Adrenal gland (tissue), 12 donors: ENCODE measurements around the gene CIB4. TPM values are rescaled to one million over a fixed set of nuclear protein-coding genes. Genes with fewer than 3 reads are reported as not detected.

Experiments
- DNase-seq, 7 donors: peaks; one replicate each; pipeline ENCODE4 v3.0.0-alpha.2; 2019 to 2020
- H3K27ac ChIP-seq, 5 donors: fragments of 200-600 bp; sonication (generic) in 4 of 5; 1 replicate in 3 of 5; 2 replicates in 2 of 5; pipeline versions ENCODE4 v1.5.1 to v1.8.0; 2016 to 2020; ENCODE audit warnings: mild to moderate bottlenecking in 1 of 5
- H3K27me3 ChIP-seq: fragments of 200-600 bp; 2 replicates; pipeline ENCODE4 v1.8.0; 2021
- H3K36me3 ChIP-seq, 2 donors: fragments of 200-600 bp; replicated peaks in 1 of 2; 1 replicate in 1 of 2; 2 replicates in 1 of 2; pipeline versions ENCODE4 v1.5.1 to v1.8.0; 2018 to 2022
- H3K4me1 ChIP-seq, 2 donors: fragments of 200-600 bp; replicated peaks in 1 of 2; 1 replicate in 1 of 2; 2 replicates in 1 of 2; pipeline versions ENCODE4 v1.5.1 to v1.8.0; 2018 to 2021
- H3K4me3 ChIP-seq, 4 donors: fragments of 200-600 bp; sonication (generic) in 3 of 4; one replicate each; pipeline ENCODE4 v1.5.1; 2016 to 2018
- H3K9me3 ChIP-seq, 3 donors: fragments of 200-600 bp; sonication (generic) in 1 of 3; replicated peaks in 1 of 3; 1 replicate in 2 of 3; 2 replicates in 1 of 3; pipeline versions ENCODE4 v1.5.1 to v1.8.0; 2016 to 2021
- POLR2A ChIP-seq, 2 donors: fragments of 450-650 bp; IDR thresholded peaks; one replicate each; pipeline ENCODE4 v1.6.1; 2017; ENCODE audit warnings: antibody characterized with exemption in 2 of 2, mild to moderate bottlenecking in 2 of 2, moderate library complexity in 1 of 2
- WGBS, 4 donors: extraction: QIAGEN DNeasy Blood & Tissue Kit in 2 of 4; methylation state at CpG; one replicate each; pipeline versions ENCODE4 v1.1.5 to v1.1.7; 2013 to 2017; 5-methylcytosine and 5-hydroxymethylcytosine counted together
- intact Hi-C, 2 donors: fragments of 100-400 bp; cut with DNase I; formaldehyde crosslinking; loops; one replicate each; pipeline versions ENCODE4 v1.14.1 to v1.15.0; 2022 to 2023
- polyA plus RNA-seq, 3 donors: library from polyadenylated mRNA; stranded (reverse); fragments of 200-250 nt in 2 of 3; fragments of 350-450 nt in 1 of 3; fragmentation: Illumina TruSeq in 1 of 3; extraction: RNeasy Lipid Tissue Mini Kit (QIAGEN cat#74804) in 1 of 3; gene quantifications; one replicate each; pipeline ENCODE4 v1.2.3, GENCODE V29; 2013 to 2014
- total RNA-seq, 9 donors: library from RNA; depleted of rRNA in 4 of 9; stranded (reverse); fragments of >200 nt in 4 of 9; fragments of 120-200 nt in 1 of 9; fragmentation: NEBNext Ultra II Directional in 1 of 9; extraction: Animal tissue kit (Norgen Biotek cat#: 25700) in 1 of 9; gene quantifications; one replicate each; pipeline versions ENCODE4 v1.1.0 to v1.2.4, GENCODE V29; 2013 to 2023
- TF ChIP-seq, protein P1 (sequence below), 6 experiments: fragments of 450-650 bp in 4 of 6; fragments of 200-600 bp in 2 of 6; sonication (generic) in 1 of 6; IDR thresholded peaks; 1 replicate in 5 of 6; 2 replicates in 1 of 6; pipeline versions ENCODE4 v1.5.1 to v1.8.0; 2016 to 2021; ENCODE audit warnings: antibody characterized with exemption in 6 of 6, mild to moderate bottlenecking in 2 of 6, moderate library complexity in 1 of 6
- donor health status: healthy with polysubstance abuse.
- donor health status: Bipolar disorder and iron deficiency.
- donor health status: DM: yes; HTN: yes; CAD: no.
- donor health status: DM: no; HTN: no; CAD: no.
- donor health status: DM: no; HTN: no; CAD: no.
- donor health status: DM: yes; HTN: yes; CAD: no.

CIB4 gene
- total and polyA plus RNA-seq, 12 donors = 2.2 to 10.1 (median 3.5) TPM; not detected in 2

DNA sequence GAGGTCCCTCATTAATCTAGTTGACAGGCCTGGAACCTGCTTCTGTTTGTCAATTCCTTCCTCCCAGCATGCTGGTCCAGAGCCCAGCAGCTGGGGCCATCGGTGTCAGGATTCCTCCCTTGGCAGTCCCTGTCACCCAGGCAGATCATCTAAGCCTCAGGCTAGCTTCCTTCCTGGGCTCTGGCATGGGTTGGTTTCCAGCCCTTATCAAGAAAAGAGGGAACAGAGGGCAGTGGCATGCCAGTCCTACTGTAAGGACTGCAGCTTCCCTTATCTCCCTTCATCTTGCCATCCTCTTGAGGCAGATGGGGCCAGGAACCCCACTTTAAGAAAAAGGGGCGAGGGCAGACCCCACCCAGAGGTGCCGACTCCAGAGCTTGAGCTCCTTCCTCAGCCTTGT lies 40.5 kb upstream of the CIB4 start:
- Histone ChIP-seq H3K9me3 (no peaks in the 10 kb centered on the region), H3K27ac (peak overlapping the region in 1 of 5 donors; percentile 30), H3K27me3 (no peaks in the 10 kb centered on the region), H3K36me3 (no peaks in the 10 kb centered on the region), H3K4me3 (no peak overlapping the region), H3K4me1 (peaks cover 0 to 9% of the 10 kb centered on the region in 2 donors)
- TF ChIP-seq, protein P1, sequence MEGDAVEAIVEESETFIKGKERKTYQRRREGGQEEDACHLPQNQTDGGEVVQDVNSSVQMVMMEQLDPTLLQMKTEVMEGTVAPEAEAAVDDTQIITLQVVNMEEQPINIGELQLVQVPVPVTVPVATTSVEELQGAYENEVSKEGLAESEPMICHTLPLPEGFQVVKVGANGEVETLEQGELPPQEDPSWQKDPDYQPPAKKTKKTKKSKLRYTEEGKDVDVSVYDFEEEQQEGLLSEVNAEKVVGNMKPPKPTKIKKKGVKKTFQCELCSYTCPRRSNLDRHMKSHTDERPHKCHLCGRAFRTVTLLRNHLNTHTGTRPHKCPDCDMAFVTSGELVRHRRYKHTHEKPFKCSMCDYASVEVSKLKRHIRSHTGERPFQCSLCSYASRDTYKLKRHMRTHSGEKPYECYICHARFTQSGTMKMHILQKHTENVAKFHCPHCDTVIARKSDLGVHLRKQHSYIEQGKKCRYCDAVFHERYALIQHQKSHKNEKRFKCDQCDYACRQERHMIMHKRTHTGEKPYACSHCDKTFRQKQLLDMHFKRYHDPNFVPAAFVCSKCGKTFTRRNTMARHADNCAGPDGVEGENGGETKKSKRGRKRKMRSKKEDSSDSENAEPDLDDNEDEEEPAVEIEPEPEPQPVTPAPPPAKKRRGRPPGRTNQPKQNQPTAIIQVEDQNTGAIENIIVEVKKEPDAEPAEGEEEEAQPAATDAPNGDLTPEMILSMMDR (IDR thresholded peaks at IDR 0.05) = no peak
- no peak for TF ChIP-seq POLR2A (IDR thresholded peaks at IDR 0.05)
- DNase-seq = peak in 4 of 7 donors; percentile 8 to 51 (median 12)
- intact Hi-C loops = no loop called here
- WGBS, 4 donors = 80 to 93% (median 83%) methylated on average over 3 of the region's 3 CpGs; no CpG with 5 or more reads in 1 of the 4 donors

DNA sequence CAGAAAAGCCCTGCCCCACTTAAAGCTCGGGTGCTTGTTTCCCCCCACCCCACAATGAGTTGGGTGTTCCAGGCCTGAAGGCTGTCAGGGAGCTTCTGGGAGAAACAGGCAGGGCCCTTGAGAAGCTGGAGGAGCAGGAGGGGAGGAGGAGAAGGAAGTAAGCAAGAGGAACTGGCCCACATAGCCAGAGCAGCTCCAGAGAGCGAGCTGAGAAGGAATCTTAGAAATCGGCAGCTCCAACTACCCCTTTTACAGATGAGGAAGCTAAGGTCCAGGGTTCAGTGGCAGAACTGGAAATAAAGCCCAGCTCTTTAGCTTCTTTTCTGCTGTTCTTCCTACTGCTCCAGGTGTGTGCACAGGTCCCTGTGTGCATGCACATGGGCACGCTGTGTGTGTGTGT lies 38.7 kb upstream of the CIB4 start:
- no peaks in the 10 kb centered on the region for H3K9me3 ChIP-seq
- no peaks in the 10 kb centered on the region for H3K27me3 ChIP-seq
- intact Hi-C loops = no loop called here
- no peak overlapping the region for H3K27ac ChIP-seq
- H3K4me3 ChIP-seq = no peak overlapping the region
- H3K36me3 ChIP-seq = no peaks in the 10 kb centered on the region
- H3K4me1 ChIP-seq = peaks cover 0 to 4% of the 10 kb centered on the region in 2 donors
- 68 to 83% (median 81%) methylated on average over 2 to 4 of the region's 4 CpGs for WGBS, 4 donors
- peak in 4 of 7 donors; percentile 10 to 35 (median 14) for DNase-seq
- TF ChIP-seq POLR2A (IDR thresholded peaks at IDR 0.05) = no peak
- TF ChIP-seq, protein P1 (IDR thresholded peaks at IDR 0.05) = no peak

DNA sequence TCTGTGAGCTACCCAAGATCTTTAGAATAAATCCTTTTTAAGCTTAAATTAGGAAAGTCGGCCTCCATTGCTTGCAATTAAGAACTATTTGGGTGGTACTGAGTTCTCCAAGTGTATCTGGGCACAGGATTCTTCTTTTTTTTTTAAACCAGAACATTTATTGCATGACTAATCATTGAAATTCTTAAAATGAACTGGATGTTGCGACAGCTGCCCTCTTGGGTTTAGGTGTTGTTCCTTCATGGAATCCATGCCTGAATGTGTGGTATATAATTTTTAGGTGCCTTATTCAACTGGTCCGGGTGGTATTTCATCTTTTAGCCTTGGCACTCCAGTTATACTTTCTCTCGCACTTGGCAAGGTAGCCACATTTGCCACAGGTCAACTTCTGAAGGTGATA lies 36.9 kb upstream of the CIB4 start:
- H3K4me1 ChIP-seq = peaks cover 0 to 4% of the 10 kb centered on the region in 2 donors
- no peaks in the 10 kb centered on the region for H3K9me3 ChIP-seq
- H3K4me3 ChIP-seq = no peak overlapping the region
- no peak overlapping the region for H3K27ac ChIP-seq
- intact Hi-C loops = no loop called here
- H3K36me3 ChIP-seq = no peaks in the 10 kb centered on the region
- peak in 4 of 7 donors; percentile 5 to 28 (median 10) for DNase-seq
- WGBS, 4 donors = 90 to 94% (median 93%) methylated on average over 4 of the region's 4 CpGs
- H3K27me3 ChIP-seq = no peaks in the 10 kb centered on the region
- TF ChIP-seq, protein P1 (IDR thresholded peaks at IDR 0.05) = no peak
- TF ChIP-seq POLR2A (IDR thresholded peaks at IDR 0.05) = no peak

DNA sequence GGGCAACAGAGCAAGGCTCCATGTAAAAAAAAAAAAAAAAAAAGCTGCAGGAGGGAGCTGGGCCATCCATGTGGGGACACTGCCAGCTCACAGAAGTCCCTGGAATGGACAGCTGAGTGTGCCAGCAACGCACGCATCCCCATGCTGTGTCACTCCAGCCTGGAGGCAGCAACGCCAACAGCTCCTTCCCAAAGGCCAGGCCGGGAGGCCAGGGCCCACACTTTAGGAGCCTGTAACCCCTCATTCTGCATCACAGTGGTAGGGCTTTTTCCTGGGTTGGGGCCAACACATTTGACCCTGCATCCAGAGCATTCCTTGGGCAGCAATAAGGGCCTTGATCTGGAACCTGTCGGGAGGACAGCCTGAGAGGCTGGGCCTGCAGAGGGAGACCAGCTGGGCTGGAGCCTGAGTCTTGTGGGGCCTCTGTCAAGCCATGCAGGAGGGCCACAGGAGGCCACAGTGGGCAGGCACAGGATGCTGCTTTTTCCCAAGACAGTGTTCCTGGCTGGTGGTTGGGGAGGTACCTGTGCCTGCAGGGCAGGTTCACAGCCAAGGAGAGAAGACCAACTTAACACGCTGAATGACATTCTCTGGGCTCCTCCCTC lies 34.6 kb upstream of the CIB4 start:
- intact Hi-C loops = no loop called here
- Histone ChIP-seq H3K4me3 (no peak overlapping the region), H3K4me1 (no peaks in the 10 kb centered on the region), H3K9me3 (no peaks in the 10 kb centered on the region), H3K36me3 (no peaks in the 10 kb centered on the region), H3K27ac (peak overlapping the region in 3 of 5 donors; percentile 31 to 71 (median 53)), H3K27me3 (no peaks in the 10 kb centered on the region)
- DNase-seq = peak; percentile 73 to 93 (median 88)
- TF ChIP-seq, protein P1 (IDR thresholded peaks at IDR 0.05) = no peak
- TF ChIP-seq POLR2A (IDR thresholded peaks at IDR 0.05) = peak in 1 of 2 donors; percentile 19
- 52 to 63% (median 56%) methylated on average over 3 to 6 of the region's 6 CpGs for WGBS, 4 donors
